ENCODE results near the gene OVCH1.
A peak's percentile ranks its signal among the peaks of the same experiment; 100 is the strongest.
"Not testable (repeated sequence)": the region's sequence is repeated elsewhere in the genome, so short reads cannot be mapped to it uniquely, and the experiment has no call there.

Gene OVCH1

GRCh38 chr12:29405561-29405960 is 91.9 kb downstream of the OVCH1 start:
- DNase-seq (ENCODE audit: insufficient read length, low spot score): no peak
- FAIRE-seq: no peak
- TF ChIP-seq POLR2A (IDR thresholded peaks at IDR 0.05; ENCODE audit: low read depth, low read length): no peak

- no peak for DNase-seq (ENCODE audit: insufficient read length, low spot score)
- FAIRE-seq: no peak
- TF ChIP-seq POLR2A (IDR thresholded peaks at IDR 0.05; ENCODE audit: low read depth, low read length): no peak
Observed at GRCh38 chr12:29403991-29404390, 93.5 kb downstream of the OVCH1 start.

- DNase-seq (ENCODE audit: insufficient read length, low spot score) (no peak), FAIRE-seq (no peak)
Observed at GRCh38 chr12:29402437-29402836, 95.0 kb downstream of the OVCH1 start.

GRCh38 chr12:29398495-29398894 is 99.0 kb downstream of the OVCH1 start:
- FAIRE-seq: no peak
- DNase-seq (ENCODE audit: insufficient read length, low spot score): no peak
- TF ChIP-seq POLR2A (IDR thresholded peaks at IDR 0.05; ENCODE audit: low read depth, low read length): no peak

More at GRCh38 chr12:29402437-29402836, 95.0 kb downstream of the OVCH1 start:
- TF ChIP-seq POLR2A (IDR thresholded peaks at IDR 0.05; ENCODE audit: low read depth, low read length): no peak

- DNase-seq (ENCODE audit: insufficient read length, low spot score) (no peak), FAIRE-seq (no peak)
- no peak for TF ChIP-seq POLR2A (IDR thresholded peaks at IDR 0.05; ENCODE audit: low read depth, low read length)
Observed at GRCh38 chr12:29396774-29397173, 100.7 kb downstream of the OVCH1 start.

GRCh38 chr12:29395356-29395755 is 102.1 kb downstream of the OVCH1 start:
- FAIRE-seq (no peak), DNase-seq (ENCODE audit: insufficient read length, low spot score) (no peak)
- TF ChIP-seq POLR2A (IDR thresholded peaks at IDR 0.05; ENCODE audit: low read depth, low read length): no peak

GRCh38 chr12:29390419-29390818 is 107.1 kb downstream of the OVCH1 start:
- DNase-seq (ENCODE audit: insufficient read length, low spot score); FAIRE-seq: not testable (repeated sequence)

GRCh38 chr12:29389295-29389919 is 108.1 kb downstream of the OVCH1 start:
- DNase-seq (ENCODE audit: insufficient read length, low spot score) (no peak), FAIRE-seq (no peak)
- no peak for TF ChIP-seq POLR2A (IDR thresholded peaks at IDR 0.05; ENCODE audit: low read depth, low read length)

- not testable (repeated sequence) for DNase-seq (ENCODE audit: insufficient read length, low spot score)
Observed at GRCh38 chr12:29386084-29386680, 111.3 kb downstream of the OVCH1 start.

GRCh38 chr12:29385194-29385593 is 112.3 kb downstream of the OVCH1 start:
- not testable (repeated sequence) for FAIRE-seq; DNase-seq (ENCODE audit: insufficient read length, low spot score)

More at GRCh38 chr12:29386084-29386680, 111.3 kb downstream of the OVCH1 start:
- FAIRE-seq: not testable (repeated sequence)

GRCh38 chr12:29382251-29382650 is 115.2 kb downstream of the OVCH1 start:
- no peak for TF ChIP-seq POLR2A (IDR thresholded peaks at IDR 0.05; ENCODE audit: low read depth, low read length)
- DNase-seq (ENCODE audit: insufficient read length, low spot score) (no peak), FAIRE-seq (no peak)

- DNase-seq (ENCODE audit: insufficient read length, low spot score) (peak; percentile 76), FAIRE-seq (peak; percentile 99)
- TF ChIP-seq POLR2A (IDR thresholded peaks at IDR 0.05; ENCODE audit: low read depth, low read length): 0 out of 2 replicates have a peak, but pooled peaks have one; percentile 19
Observed at GRCh38 chr12:29380536-29381523, 116.7 kb downstream of the OVCH1 start, which contains the start of gene ERGIC2. Gene ERGIC2, minus strand, starts transcription at chr12:29381172. Its CDS starts 9,539 bp downstream, at chr12:29371633.

Data from H54 (cell line).